ENCODE measurements around the gene EARS2. TPM values are rescaled to one million over a fixed set of nuclear protein-coding genes. Genes with fewer than 3 reads are reported as not detected.

Gene EARS2
- polyA plus RNA-seq, 1 donor (not counting 4 experiments of a cell fraction or from before 2014, with no cell fraction given): 32.7 TPM

- H3K79me2 ChIP-seq (ENCODE audit: control insufficient read depth, insufficient read depth, low read length): peaks cover 28% of the 10 kb centered on the region
- H3K27ac ChIP-seq (ENCODE audit: control insufficient read depth, insufficient read depth, low read length): no peak overlapping the region
- H3K27me3 ChIP-seq (ENCODE audit: control insufficient read depth, extremely low read depth, insufficient read depth, low read length): no peaks in the 10 kb centered on the region
- dilution Hi-C loops (cut with MboI; ENCODE audit: extremely low pct_ligation_motif_present, low sequenced_read_pairs): no loop called here
- H3K4me3 ChIP-seq (ENCODE audit: control insufficient read depth in 2 of 3, extremely low read depth in 1 of 3, insufficient read depth in 2 of 3, low read depth in 1 of 3, low read length in 3 of 3): no peak overlapping the region
- no peaks in the 10 kb centered on the region for H4K20me1 ChIP-seq (ENCODE audit: control insufficient read depth, extremely low read depth, insufficient read depth, low read length)
- H3K9me3 ChIP-seq (ENCODE audit: control insufficient read depth, low read depth, low read length): no peaks in the 10 kb centered on the region
- TF ChIP-seq EZH2 (IDR thresholded peaks at IDR 0.05; ENCODE audit: low read length) (no peak), CTCF (optimal IDR thresholded peaks at IDR 0.05 in 1 of 3, IDR thresholded peaks at IDR 0.05 in 1 of 3, conservative IDR thresholded peaks at IDR 0.05 in 1 of 3; ENCODE audit: extremely low read depth in 1 of 3, insufficient read depth in 2 of 3, low read length in 3 of 3) (no peak)
- DNase-seq (ENCODE audit: low read depth, low spot score) (no peak), FAIRE-seq (no peak)
- no peak overlapping the region for H2AFZ ChIP-seq (ENCODE audit: control insufficient read depth, low read length)
- no peak overlapping the region for H3K9ac ChIP-seq (ENCODE audit: control insufficient read depth, extremely low read depth, insufficient read depth, low read length)
- peaks cover 7% of the 10 kb centered on the region for H3K4me1 ChIP-seq (ENCODE audit: control insufficient read depth, extremely low read depth, insufficient read depth, low read length)
- H3K36me3 ChIP-seq (ENCODE audit: control insufficient read depth in 2 of 2, extremely low read depth in 1 of 2, insufficient read depth in 2 of 2, low read length in 2 of 2): peaks cover 14 to 22% of the 10 kb centered on the region in 2 experiments
- H3K9me1 ChIP-seq (ENCODE audit: control insufficient read depth, extremely low read depth, insufficient read depth, low read length): no peaks in the 10 kb centered on the region
- H3K4me2 ChIP-seq (ENCODE audit: control insufficient read depth, extremely low read depth, insufficient read depth, low read depth, low read length): no peak overlapping the region
Measured at GRCh38 chr16:23554536-23554935, 2.6 kb downstream of the EARS2 start.

GRCh38 chr16:23552161-23552560 lies 5.0 kb downstream of the EARS2 start:
- no peak for FAIRE-seq
- Histone ChIP-seq H3K36me3 (ENCODE audit: control insufficient read depth in 2 of 2, extremely low read depth in 1 of 2, insufficient read depth in 2 of 2, low read length in 2 of 2) (peaks cover 24 to 29% of the 10 kb centered on the region in 2 experiments), H3K9me1 (ENCODE audit: control insufficient read depth, extremely low read depth, insufficient read depth, low read length) (no peaks in the 10 kb centered on the region)

More at GRCh38 chr16:23552161-23552560, 5.0 kb downstream of the EARS2 start:
- Histone ChIP-seq H3K4me2 (ENCODE audit: control insufficient read depth, extremely low read depth, insufficient read depth, low read depth, low read length) (no peak overlapping the region), H3K4me3 (ENCODE audit: control insufficient read depth in 2 of 3, extremely low read depth in 1 of 3, insufficient read depth in 2 of 3, low read depth in 1 of 3, low read length in 3 of 3) (no peak overlapping the region), H3K27me3 (ENCODE audit: control insufficient read depth, extremely low read depth, insufficient read depth, low read length) (no peaks in the 10 kb centered on the region), H3K9me3 (ENCODE audit: control insufficient read depth, low read depth, low read length) (no peaks in the 10 kb centered on the region), H3K27ac (ENCODE audit: control insufficient read depth, insufficient read depth, low read length) (no peak overlapping the region), H3K79me2 (ENCODE audit: control insufficient read depth, insufficient read depth, low read length) (peaks cover 10% of the 10 kb centered on the region), H3K9ac (ENCODE audit: control insufficient read depth, extremely low read depth, insufficient read depth, low read length) (no peak overlapping the region), H4K20me1 (ENCODE audit: control insufficient read depth, extremely low read depth, insufficient read depth, low read length) (no peaks in the 10 kb centered on the region), H2AFZ (ENCODE audit: control insufficient read depth, low read length) (no peak overlapping the region), H3K4me1 (ENCODE audit: control insufficient read depth, extremely low read depth, insufficient read depth, low read length) (peaks cover 4% of the 10 kb centered on the region)
- dilution Hi-C loops (cut with MboI; ENCODE audit: extremely low pct_ligation_motif_present, low sequenced_read_pairs): no loop called here
- DNase-seq (ENCODE audit: low read depth, low spot score): no peak
- no peak for TF ChIP-seq EZH2 (IDR thresholded peaks at IDR 0.05; ENCODE audit: low read length)
- no peak for TF ChIP-seq CTCF (optimal IDR thresholded peaks at IDR 0.05 in 1 of 3, IDR thresholded peaks at IDR 0.05 in 1 of 3, conservative IDR thresholded peaks at IDR 0.05 in 1 of 3; ENCODE audit: extremely low read depth in 1 of 3, insufficient read depth in 2 of 3, low read length in 3 of 3)
